ENCODE data around the gene MC1R.

MC1R gene

DNA sequence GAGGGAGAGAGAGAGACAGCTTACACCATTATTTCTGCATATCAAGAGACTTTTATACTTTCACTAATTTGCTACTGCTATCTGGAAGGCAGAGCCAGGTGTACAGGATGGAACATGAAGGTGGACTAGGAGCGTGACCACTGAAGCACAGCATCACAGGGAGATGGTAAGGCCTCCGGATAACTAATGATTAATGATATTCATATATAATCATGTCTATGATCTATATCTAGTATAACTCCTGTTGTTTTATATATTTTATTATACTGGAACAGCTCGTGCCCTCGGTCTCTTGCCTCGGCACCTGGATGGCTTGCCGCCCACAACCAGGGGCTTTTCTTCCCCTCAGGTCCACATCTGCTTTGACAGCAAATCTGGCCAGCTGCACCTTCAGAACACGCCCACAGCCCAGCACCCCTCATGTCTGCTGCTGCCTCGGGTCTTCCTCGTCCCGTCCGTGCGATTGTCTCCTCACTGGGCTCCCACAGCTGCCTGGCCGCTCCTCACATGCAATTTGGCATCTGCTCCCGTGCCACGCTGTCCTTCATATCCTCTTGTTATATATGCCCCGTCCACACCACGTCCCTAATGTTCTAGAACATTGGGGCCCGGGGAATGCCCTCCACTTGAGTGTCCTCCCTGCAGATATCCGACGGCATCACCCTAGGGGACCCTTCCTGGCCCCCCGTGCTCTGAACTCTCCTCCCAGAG, 19.7 kb downstream of the MC1R start:
- no peak for DNase-seq (ENCODE audit: low read depth)
- TF ChIP-seq, protein P1, sequence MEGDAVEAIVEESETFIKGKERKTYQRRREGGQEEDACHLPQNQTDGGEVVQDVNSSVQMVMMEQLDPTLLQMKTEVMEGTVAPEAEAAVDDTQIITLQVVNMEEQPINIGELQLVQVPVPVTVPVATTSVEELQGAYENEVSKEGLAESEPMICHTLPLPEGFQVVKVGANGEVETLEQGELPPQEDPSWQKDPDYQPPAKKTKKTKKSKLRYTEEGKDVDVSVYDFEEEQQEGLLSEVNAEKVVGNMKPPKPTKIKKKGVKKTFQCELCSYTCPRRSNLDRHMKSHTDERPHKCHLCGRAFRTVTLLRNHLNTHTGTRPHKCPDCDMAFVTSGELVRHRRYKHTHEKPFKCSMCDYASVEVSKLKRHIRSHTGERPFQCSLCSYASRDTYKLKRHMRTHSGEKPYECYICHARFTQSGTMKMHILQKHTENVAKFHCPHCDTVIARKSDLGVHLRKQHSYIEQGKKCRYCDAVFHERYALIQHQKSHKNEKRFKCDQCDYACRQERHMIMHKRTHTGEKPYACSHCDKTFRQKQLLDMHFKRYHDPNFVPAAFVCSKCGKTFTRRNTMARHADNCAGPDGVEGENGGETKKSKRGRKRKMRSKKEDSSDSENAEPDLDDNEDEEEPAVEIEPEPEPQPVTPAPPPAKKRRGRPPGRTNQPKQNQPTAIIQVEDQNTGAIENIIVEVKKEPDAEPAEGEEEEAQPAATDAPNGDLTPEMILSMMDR (conservative IDR thresholded peaks at IDR 0.05; ENCODE audit: low read length): no peak

DNA sequence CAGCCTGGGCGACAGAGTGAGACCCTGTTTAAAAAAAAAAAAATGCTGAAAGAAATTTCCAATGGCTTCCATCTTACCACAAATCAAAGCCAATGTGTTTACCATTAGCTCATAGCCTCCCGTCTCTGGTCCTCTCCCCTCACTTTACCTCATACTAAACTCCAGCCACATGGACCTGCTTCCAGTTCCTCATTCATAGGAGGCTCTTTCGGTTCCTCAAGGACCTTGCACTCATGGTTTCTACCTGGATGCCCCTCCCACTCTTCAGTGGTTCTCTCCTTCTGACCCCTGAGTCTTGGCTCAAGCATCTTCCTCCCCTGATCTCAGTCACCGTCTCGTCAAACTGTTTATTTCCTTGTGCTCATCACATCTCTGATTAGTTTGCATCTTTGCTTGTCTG, 26.1 kb downstream of the MC1R start:
- no peak overlapping the region for H3K4me3 ChIP-seq (ENCODE audit: low read length)
- DNase-seq (ENCODE audit: low read depth): no peak
- TF ChIP-seq, protein P1 (conservative IDR thresholded peaks at IDR 0.05; ENCODE audit: low read length): no peak

More for the DNA sequence above, 19.7 kb downstream of the MC1R start:
- H3K4me3 ChIP-seq (ENCODE audit: low read length): no peak overlapping the region

DNA sequence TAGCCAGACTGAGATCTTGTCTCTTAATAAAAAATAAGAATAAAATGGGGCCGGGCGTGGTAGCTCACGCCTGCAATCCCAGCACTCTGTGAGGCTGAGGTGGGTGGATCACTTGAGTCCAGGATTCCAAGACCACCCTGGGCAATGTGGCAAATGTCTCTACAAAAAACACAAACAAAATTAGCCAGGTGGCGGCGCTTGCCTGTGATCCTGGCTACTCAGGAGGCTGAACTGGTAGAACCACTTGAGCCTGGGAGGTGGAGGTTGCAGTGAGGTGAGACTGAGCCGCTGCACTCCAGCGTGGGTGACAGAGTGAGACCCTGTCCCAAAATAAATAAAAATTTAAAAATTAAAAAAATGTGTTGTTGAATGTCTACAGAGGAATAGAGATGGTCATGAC, 27.0 kb downstream of the MC1R start:
- DNase-seq (ENCODE audit: low read depth): no peak
- TF ChIP-seq, protein P1 (conservative IDR thresholded peaks at IDR 0.05; ENCODE audit: low read length): no peak
- H3K4me3 ChIP-seq (ENCODE audit: low read length): no peak overlapping the region

DNA sequence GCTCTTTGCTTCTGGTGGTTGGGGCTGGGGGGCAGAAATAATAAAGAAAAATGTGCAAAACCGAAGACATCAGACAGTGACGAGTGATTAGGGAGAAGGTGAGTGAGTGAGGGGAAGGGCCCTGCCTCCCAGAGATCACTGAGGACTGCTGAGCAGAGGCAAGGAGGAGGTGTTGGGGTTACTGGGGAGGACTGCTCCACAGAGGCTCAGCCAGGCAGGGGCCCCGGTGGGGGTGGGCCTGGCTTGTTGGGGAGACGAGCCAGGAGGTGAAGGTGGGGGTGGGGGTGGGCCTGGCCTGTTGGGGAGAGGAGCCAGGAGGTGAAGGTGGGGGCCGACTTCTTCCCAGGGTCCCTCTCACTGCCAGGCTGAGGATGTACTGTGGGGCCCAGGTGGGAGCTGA, 27.9 kb downstream of the MC1R start:
- no peak for DNase-seq (ENCODE audit: low read depth)
- no peak overlapping the region for H3K4me3 ChIP-seq (ENCODE audit: low read length)
- TF ChIP-seq, protein P1 (conservative IDR thresholded peaks at IDR 0.05; ENCODE audit: low read length): no peak

DNA sequence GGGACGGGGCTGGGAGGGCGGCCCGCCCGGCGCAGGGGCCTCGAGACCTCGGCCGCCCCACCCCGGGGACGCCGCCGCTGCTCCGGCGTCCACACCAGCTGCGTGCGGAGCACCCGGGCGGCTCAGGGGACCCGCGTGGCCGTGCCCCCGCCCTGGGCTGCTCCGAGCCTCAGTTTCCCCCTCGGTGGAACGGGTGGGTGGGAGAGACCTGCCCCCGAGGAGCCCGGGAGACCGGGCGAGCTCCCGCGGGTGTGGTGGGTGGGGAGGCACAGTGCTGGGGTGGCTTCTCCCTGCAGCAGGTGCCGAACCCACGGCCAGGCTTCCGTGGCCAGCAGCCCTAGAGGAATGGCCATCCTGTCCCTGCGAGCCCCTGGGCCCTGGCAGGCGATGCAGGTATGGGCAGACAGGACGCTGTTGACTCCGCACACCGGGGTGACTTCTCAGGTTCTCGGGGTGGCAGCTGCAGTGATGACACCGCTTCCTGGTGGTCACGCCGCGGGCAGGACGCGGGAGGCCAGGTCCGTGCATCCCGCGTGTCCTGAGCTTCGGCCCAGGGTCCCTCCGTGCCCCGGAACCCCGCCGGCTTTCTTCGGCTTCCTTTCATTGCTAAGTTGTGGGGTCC, 30.6 kb downstream of the MC1R start:
- peak overlapping the region; percentile 66 for H3K4me3 ChIP-seq (ENCODE audit: low read length)
- TF ChIP-seq, protein P1 (conservative IDR thresholded peaks at IDR 0.05; ENCODE audit: low read length): no peak
- DNase-seq (ENCODE audit: low read depth): no peak

DNA sequence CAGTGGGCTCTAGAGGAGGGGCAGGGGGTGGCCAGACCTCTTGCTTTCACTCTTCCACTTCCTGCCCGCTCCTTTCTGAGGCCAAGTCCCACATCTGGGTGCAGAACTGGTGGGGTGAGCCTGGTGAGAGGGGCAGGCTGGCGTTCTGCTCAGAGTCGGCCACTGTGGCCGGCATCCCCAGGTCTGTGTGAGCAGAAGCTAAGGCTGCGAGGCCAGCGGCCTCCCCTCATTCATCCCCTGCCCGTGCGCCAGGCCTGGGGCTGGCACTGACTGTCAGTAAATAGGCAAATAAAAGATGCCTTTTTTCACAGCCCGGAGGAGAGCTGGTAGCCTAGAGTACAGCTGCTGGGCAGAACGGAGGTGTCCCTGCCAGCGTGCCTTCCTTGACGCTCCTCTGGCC, 31.1 kb downstream of the MC1R start:
- TF ChIP-seq, protein P1 (conservative IDR thresholded peaks at IDR 0.05; ENCODE audit: low read length): no peak
- no peak for DNase-seq (ENCODE audit: low read depth)
- peak overlapping the region; percentile 66 for H3K4me3 ChIP-seq (ENCODE audit: low read length)

DNA sequence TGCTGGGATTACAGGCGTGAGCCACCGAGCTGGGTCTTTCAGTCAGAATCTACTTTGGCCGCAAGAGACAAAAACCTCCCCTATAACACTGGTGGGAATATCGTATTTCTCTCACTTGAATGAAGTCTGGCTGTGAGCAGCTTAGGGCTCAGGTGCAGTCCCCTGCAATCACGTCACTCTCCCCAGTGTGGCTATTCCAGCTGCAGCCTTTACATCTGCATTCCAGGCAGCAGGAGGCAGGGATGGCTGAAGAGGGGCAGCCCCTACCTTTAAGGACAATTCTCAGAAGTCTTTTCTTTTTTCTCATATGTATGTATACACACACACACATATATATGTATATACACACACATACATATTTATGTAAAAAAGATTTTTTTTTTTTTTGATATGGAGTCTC, 32.8 kb downstream of the MC1R start:
- no peak overlapping the region for H3K4me3 ChIP-seq (ENCODE audit: low read length)
- DNase-seq (ENCODE audit: low read depth): no peak
- TF ChIP-seq, protein P1 (conservative IDR thresholded peaks at IDR 0.05; ENCODE audit: low read length): no peak

All from AG10803 (cell line).